SH-SY5Y (cell line): ENCODE data around the gene ZNF331.

ENCODE experiments used
- GATA2 ChIP-seq: IDR thresholded peaks from 2 replicates; pipeline ENCODE4 v1.6.1; 2011; ENCODE audit warnings: mild to moderate bottlenecking, low read depth, low read length
- GATA3 ChIP-seq: IDR thresholded peaks from 2 replicates; pipeline ENCODE4 v1.6.1; 2011; ENCODE audit warnings: low read depth, mild to moderate bottlenecking, low read length, moderate library complexity

DNA sequence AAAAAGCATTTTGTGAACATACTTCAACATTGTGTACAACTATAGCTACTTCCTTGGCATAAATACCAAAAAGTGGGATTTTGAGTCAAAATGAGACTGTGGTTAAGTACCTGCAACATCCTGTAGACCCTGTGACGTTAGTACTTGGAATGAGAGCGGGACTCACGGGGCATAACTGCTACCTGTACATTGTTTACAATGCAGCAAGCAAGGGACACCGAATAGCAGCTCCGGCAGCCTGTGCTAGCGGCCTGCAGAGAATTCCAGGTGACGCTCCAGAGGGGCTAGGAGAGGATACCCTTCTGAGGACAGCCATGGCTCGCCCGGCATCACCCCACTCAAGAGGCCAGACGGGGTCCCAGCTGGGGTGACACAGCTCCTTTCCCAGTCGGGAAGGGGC lies 824 bp upstream of the ZNF331 start:
- no peak for TF ChIP-seq GATA2
- TF ChIP-seq GATA3, result no peak
